ENCODE measurements around the gene IFITM10. TPM values are rescaled to one million over a fixed set of nuclear protein-coding genes. Genes with fewer than 3 reads are reported as not detected.
"Not testable (repeated sequence)": the region's sequence is repeated elsewhere in the genome, so short reads cannot be mapped to it uniquely, and the experiment has no call there.

The IFITM10 gene
- polyA plus RNA-seq, 3 donors, result 0.11 to 0.28 (median 0.23) TPM

DNA sequence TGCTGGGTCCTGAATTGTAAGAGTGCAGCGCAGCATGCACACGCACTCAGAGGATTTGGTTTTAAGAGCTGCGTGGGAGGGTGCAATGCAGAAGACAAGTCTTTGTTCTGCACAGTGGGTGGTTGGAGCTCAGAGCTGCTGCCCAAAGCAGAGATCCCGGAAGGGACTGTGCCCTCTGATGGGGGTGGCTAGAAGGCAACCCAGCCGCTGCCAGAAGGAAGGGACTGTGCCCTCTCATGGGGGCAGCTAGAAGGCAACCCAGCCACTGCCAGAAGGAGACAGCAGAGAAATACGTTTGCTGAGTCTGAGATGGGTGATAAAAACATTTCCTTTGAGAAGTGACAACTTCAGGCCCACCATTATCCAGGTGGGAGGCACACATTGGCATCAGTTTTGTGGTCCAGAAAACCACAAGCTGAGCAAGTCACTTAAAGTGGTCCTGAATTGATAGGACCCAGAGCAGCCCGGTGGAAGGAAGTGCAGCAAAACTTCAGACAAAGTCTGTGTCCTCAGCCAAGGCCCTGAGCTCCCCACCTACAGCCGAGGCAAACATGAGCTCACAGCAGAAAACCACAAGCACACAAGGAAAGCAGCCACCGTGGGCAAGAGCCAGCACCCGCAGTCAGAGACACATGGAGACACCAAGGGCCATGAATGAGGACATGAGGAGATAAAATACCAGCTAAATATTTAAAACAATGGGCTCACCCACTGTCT, 49.1 kb downstream of the IFITM10 start:
- DNase-seq (ENCODE audit: extremely low read depth in 1 of 11, low read depth in 9 of 11, low spot score in 4 of 11), result no peak

DNA sequence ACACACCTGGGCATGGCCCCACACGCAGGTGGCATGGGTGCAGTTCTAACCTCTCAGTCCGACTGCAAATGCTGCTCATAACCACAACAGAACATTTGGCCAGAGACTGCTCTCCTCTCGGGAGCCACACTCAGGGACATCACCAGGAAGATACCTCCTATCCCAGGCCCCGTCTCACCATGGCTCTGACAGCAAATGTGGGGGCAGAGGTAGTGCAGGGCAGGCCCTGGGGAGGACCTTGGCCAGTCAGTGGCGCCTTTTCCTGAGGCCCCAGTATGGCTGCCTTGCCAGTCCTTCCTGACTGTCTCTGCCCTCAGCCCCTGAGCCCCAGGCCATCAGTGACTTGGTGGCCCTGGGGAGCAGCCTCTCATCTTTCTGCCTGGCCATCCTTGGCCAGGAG, 50.6 kb downstream of the IFITM10 start:
- DNase-seq (ENCODE audit: extremely low read depth in 1 of 11, low read depth in 9 of 11, low spot score in 4 of 11), result no peak

DNA sequence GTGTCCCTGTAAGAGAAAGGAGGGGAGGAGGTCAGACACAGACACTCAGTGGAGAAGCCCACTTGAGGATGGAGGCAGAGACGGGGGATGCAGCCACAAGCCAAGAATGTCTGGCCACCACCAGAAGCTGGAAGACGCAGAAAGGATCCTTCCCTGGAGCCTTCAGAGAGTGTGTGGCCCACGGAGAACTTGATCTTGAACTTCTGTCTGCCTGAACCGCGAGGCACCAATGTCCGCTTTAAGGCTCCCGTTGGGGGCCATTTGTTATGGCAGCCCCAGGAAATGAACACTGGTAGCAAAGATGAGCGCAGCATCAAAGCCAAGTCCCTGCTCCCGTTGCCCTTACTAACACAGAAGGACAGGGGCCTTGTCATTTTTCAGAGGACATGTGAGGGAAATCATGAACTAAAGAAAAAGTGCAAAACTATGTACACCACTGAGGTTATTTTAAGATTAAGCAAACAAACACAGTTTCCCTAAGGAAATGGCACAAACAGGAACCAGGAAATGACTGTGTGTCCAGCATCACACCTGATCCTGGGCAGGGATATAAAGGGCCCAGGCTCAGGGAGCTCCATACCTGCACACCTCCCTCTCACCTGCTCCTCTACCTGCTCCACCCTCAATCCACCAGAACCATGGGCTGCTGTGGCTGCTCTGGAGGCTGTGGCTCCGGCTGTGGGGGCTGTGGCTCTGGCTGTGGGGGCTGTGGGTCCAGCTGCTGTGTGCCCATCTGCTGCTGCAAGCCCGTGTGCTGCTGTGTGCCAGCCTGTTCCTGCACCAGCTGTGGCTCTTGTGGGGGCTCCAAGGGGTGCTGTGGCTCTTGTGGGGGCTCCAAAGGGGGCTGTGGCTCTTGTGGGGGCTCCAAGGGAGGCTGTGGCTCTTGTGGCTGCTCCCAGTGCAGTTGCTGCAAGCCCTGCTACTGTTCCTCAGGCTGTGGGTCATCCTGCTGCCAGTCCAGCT, 53.5 kb downstream of the IFITM10 start, which contains the start of gene KRTAP5-6:
Gene KRTAP5-6 (plus strand): TSS at position 588 of the 963 bp plus-strand sequence. CDS start 51 bp downstream, at position 639.
- DNase-seq (ENCODE audit: extremely low read depth in 1 of 11, low read depth in 9 of 11, low spot score in 4 of 11), result no peak

DNA sequence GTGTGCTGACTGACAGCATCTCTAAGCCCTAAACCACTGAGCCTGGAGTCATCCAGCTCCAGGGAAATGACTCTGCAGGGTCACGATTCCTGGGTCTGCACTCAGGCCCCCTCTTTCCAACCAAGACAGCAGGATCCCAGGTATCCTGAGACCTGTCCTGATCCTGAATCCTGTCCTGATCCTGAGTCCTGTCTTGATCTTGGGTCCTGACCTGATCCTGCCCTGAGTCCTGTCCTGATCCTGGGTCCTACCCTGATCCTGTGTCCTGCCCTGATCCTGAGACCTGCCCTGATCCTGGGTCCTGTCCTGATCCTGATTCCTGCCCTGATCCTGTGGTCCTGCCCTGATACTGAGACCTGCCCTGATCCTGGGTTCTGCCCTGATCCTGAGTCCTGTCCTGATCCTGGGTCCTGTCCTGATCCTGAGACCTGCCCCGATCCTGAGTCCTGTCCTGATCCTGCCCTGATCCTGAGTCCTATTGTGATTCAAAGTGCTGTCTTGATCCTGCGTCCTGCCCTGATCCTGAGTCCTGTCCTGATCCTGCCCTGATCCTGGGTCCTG, 54.8 kb downstream of the IFITM10 start:
- DNase-seq (ENCODE audit: extremely low read depth in 1 of 11, low read depth in 9 of 11, low spot score in 4 of 11), result no peak

DNA sequence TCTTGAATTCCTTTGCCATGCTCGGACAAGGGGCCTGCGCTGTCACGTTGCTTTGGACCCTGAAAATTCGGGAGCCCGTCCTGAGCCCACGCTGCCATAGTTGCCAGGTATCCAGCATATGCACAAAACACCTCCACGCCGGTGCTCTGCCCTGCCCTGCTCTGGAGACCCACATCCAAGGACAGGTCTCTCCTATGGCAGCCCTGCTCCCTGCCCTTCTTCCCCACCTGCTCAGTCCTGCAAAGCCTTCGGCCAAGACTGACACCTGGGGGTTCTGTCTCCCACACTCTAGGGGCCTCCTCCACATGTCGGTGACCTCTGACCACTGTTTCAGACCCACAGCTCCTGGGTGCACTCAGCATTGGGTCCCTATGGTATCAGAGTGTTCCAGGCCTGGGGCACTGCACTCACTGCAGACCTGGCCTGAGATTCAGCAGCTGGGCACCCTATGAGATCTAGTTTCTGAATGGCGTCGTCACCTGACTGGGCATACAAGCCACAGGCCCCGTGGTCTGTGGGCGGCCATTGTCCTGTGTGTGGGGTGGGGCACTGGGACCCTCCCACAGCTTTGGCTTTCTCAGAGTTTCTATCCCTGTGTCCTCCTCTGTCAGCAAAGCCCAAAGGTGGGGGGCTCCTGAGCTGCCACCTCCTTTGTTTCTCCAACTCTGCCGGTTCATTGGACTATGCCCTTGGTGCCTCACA, 55.4 kb downstream of the IFITM10 start:
- no peak for DNase-seq (ENCODE audit: extremely low read depth in 1 of 11, low read depth in 9 of 11, low spot score in 4 of 11)

DNA sequence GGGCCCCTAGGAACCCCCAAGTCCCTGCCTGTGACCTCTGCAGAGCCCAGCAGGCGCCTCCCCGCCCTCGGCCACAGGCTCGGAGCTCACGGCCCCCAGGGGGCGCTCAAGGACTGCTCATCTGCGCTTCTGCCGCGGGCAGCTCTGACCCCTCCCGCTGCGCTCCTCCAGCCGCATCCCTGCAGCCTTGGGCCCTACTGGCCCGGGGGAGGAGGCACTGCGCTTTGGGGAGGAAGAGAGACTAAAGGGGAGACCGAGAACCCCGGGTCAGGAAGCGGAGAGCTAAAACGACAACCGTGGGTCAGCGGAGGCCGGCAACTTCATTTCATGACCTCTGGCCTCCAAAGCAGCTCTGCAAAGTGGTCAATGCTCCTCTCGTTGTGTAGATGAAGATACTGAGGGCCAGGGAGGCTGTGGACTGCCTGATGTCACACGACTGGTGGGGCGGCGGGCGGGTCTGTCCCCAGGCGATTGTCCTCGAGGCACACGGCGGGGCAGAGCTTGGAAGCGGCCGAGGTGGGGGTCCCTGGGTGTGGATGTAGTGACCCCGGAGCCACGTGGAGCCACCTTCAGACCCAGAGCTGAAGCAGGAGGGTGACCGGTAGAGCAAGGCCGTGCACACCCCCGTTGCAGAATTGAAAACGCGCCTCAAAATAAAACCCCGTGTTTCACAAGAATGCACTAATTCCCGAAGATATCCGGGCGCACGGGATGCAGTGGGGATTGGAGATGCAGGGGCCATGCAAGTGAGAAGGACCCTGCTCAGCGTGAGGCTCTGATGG, 56.1 kb downstream of the IFITM10 start:
- DNase-seq (ENCODE audit: extremely low read depth in 1 of 11, low read depth in 9 of 11, low spot score in 4 of 11), result peak; percentile 60 to 85 (median 80)

DNA sequence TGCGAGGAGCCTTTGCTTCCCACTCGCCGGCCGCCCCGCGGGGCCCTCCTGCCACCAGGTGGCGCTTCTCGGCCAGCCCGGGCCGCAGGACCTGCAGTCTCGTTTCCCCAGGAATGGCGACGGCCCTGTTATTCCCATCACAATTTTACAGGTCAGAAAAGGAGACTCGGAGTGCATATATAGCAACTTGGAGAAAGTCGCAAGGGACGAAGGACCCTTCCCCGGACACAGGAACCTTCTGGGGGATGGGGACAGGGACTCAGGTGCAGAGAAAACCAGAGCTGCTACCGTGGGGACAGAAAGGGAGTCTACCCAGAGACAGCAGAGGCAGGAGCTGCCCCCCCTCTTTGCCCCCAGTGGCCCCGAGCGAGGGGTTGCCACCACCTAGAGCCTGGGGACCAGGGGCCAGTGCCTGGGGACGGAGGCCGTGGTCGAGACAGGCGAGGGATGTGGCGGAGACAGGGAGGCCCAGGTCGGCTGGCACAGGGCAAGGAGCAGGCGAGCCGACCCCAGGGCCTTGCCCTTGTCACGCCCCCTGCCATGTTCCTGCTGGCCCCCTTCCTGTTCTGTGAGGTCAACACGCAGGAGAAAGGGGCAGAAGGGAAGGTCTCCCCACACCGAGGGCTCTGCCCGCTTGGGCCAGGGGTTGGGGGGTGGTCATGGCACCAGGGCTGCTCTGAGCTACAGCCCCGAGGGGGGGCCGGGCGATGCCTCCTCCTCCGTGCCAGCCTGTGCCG, 56.9 kb downstream of the IFITM10 start:
- peak; percentile 53 to 78 (median 67) for DNase-seq (ENCODE audit: extremely low read depth in 1 of 11, low read depth in 9 of 11, low spot score in 4 of 11)

DNA sequence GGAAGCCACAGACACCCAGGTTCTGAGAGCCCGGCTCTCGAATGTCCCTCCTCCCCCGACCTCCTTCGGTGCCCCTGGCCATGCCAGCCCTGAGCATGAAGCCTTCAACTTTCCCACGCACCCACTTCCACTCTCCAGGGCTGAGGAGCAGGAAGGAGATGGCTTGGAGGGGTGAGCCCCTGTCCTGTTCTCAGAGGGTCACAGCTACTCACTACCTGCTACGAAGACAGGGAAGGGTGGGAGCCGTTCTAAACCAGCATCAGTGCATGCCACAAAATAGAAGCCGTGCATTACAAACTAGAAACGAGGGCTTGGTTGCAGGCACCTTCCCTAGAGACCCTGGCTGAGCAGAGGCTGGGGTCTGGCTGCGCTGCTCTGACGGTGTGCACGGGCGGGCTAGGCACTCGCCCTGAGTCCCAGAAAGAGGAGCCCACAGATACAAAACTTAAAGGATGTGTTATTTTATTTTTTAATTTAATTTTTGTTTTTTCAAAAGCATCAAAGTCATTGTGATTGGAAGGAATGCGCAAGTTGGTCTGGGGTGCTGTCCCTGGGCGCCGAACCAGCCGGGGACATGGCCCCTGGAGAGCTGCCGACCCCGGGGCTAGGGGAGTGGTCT, 57.6 kb downstream of the IFITM10 start:
- DNase-seq (ENCODE audit: extremely low read depth in 1 of 11, low read depth in 9 of 11, low spot score in 4 of 11), result no peak

DNA sequence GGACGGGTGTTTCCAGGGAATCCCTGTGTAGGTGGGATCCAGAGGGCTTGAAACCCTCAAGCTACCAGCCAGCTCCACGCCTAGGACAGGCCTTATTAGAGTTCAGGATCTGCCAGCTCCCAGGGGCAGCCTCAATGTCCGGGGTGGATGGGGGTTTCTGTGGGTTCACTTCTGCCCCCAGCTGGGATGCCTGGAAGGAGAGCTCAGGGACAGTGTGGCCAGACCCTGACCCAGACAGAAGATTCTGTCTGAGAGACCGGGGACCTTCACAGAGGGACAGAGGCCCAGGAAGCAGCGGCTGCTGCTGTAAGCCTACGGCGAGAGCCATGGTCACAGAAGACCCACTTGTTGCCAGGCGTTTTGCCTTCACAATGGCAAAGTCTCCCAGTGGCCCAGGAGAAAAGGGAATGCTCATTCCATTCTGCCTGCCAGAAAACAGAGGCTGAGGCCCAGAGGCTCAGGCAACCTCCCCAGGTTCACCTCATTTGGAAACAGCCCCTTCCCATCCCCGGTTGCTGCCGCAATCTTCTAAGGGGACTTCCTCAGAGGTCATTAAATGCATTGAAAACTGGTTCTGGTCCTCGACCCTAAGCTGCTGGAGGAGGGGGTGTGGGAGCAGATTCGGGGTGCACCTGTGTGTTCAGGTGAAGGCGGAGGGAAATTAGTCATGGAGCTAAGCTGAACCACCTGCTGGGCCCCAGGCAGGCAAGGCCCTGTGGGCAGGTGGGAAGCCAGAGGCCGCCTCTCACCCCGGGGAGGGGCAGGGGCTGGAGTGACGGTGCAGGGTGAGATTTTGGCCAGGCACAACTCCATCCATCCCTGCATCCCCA, 58.3 kb downstream of the IFITM10 start:
- no peak for DNase-seq (ENCODE audit: extremely low read depth in 1 of 11, low read depth in 9 of 11, low spot score in 4 of 11)

DNA sequence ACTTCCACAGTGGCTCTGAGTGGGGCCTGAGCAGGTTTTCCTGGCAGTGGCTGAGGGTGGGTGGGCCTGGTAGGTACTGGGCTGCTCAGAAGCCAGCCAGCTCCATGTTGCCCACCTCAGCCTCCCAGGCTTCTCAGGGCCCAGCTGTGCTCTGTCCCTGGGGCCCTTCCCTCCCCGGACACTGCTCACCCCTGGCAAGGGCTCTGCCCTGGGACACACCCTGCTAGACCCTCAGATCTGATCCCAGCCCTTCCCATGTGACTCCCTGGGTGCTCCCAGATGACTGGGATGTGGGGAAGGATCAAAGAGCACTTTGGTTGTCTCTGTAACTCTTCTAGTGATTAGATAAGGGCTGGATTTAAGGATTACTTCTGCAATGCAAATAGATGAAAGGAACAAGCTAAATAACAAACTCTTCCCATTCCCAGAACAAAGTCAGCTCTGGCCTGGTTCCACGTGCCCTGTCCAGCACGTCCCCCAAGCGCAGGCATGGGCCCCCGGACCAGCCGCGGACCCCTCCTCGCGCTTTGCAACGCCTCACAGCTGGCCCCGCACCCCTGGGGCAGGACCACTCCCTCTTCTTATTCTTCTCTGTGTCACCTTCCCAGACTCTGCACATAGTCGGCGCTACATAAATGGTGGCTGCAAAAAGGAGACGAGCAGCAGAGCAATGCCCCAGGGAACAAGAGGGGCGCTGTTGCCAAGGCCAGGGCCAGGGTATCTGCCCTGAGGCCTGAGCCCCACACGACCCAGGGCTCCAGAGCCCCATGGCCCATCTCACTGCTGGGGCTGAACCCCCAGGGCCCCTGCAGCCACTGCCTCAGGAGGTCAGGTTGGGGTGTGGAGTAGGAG, 59.1 kb downstream of the IFITM10 start:
- no peak for DNase-seq (ENCODE audit: extremely low read depth in 1 of 11, low read depth in 9 of 11, low spot score in 4 of 11)

DNA sequence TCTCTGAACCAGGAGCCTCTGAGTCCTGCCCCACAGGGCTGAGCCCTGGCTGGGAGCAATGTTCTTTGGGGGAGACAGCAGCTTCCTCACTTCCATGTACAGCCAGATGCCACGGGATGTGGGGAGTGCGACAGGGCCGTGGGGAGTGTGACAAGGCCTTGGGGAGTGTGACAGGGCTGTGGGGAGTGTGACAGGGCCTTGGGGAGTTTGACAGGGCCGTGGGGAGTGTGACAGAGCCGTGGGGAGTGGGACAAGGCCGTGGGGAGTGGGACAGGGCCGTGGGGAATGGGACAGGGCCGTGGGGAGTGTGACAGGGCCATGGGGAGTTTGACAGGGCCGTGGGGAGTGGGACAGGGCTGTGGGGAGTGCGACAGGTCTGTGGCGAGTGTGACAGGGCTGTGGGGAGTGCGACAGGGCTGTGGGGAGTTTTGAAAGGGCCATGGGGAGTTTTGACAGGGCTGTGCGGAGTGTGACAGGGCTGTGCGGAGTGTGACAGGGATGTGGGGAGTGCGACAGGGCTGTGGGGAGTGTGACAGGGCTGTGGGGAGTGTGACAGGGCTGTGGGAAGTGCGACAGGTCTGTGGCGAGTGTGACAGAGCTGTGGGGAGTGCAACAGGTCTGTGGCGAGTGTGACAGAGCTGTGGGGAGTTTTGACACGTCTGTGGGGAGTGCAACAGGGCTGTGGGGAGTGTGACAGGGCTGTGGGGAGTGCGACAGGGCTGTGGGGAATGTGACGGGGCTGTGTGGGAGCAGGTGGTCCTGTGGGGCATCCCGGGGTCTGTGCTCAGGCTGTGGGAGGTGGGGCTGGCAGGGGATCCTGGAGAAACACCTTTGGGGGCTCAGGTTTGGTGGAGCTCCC, 60.0 kb downstream of the IFITM10 start:
- DNase-seq (ENCODE audit: extremely low read depth in 1 of 11, low read depth in 9 of 11, low spot score in 4 of 11), result no peak

DNA sequence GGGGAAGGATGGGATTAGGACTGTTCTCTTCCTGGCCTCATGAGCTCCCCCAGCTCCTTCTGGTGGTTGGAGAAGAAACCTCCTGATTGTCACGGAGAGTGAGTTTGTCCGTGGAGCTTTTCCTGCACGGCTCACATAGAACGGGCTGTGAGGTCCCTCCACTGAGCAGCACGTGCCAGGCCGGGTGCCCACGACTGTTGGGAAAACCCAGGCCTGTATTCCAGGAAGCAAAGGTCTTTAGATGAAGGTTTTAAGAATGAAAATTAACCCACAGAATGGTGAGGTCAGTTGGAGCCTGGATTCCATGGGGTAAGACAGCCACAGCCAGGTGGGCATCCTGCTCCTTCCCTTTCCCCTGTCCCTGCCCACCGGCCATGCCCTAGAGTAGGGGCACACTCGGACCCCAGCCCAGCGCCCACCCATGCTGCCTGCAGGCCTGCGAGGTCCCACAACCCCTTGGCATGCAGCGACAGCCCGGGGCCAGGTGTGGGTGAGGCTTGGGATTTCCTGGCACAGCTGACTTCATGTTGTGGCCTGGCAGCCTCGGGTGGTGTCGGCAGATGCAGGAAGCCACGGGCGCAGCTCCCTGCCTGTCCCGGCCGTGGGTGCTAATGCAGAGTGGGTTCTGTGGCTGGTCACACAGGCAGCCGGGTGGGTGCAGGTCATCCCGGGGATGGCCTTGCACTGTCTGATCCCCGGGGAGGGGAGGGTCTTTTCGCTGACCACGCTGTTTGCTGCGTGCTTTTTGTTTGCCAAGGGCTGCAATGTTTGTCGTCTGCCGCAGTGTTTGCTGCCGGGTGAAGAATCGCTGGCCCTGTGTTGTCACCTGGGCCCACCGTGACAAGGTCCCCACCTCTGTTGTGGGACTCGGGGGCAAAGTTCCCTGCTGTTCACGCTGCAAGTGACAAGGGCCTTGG, 60.9 kb downstream of the IFITM10 start:
- DNase-seq (ENCODE audit: extremely low read depth in 1 of 11, low read depth in 9 of 11, low spot score in 4 of 11), result not testable (repeated sequence)

DNA sequence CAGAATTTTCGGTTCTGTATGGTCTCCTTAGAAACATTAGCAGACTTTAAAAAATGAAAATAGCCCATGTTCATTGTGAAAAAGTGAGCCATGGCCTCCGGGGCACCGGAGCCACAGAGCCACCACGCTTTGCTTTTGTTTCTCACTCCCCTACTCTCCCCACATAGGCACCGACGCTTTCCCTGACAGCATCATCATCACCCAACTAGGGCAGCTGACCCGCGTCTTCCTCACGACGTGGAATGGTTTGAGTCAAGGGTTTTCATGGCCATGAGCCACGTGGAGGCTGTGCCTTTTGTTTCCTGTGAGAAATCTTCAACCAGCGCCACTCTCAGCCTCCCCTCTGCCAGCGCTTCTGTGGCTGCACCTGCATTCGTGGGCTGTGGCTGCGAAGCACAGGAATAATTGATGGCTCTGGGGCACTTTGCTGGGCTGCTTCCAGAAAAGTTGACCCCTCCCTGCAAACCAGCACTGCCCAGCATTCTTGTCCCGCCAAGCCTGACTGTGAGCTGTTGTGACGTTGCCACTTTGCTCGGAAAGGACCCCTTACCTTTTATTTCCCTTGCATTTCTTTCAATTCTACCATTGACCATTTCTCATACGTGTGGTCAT, 62.0 kb downstream of the IFITM10 start:
- not testable (repeated sequence) for DNase-seq (ENCODE audit: extremely low read depth in 1 of 11, low read depth in 9 of 11, low spot score in 4 of 11)

Data from renal cortex interstitium (tissue), 11 donors.